ENCODE results near the gene SPIB.

DNA sequence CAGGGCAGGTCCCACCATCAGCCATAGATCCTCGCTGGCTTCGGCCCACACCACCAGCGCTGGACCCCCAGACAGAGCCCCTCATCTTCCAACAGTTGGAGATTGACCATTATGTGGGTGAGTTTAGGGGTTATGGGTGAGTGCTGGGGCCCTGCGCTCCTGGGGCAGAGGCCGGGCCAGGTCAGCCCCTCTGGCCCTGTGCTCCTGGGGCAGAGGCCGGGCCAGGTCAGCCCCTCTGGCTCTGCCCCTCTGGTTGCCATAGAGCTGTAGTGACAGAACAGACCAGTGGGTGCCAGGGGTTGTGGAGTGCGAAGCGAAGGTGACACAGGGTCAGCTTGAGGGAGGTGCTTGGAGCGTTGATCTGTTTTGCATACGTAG, 19.4 kb upstream of the SPIB start:
- TF ChIP-seq, protein P1, sequence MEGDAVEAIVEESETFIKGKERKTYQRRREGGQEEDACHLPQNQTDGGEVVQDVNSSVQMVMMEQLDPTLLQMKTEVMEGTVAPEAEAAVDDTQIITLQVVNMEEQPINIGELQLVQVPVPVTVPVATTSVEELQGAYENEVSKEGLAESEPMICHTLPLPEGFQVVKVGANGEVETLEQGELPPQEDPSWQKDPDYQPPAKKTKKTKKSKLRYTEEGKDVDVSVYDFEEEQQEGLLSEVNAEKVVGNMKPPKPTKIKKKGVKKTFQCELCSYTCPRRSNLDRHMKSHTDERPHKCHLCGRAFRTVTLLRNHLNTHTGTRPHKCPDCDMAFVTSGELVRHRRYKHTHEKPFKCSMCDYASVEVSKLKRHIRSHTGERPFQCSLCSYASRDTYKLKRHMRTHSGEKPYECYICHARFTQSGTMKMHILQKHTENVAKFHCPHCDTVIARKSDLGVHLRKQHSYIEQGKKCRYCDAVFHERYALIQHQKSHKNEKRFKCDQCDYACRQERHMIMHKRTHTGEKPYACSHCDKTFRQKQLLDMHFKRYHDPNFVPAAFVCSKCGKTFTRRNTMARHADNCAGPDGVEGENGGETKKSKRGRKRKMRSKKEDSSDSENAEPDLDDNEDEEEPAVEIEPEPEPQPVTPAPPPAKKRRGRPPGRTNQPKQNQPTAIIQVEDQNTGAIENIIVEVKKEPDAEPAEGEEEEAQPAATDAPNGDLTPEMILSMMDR (conservative IDR thresholded peaks at IDR 0.05; ENCODE audit: low read length) = no peak
- TF ChIP-seq EZH2phosphoT487 (IDR thresholded peaks at IDR 0.05; ENCODE audit: borderline replicate concordance) = no peak

Measured in Loucy (cell line).